Hepatocyte (in vitro differentiated cells): ENCODE measurements around the gene CMTM6. TPM values are rescaled to one million over a fixed set of nuclear protein-coding genes. Genes with fewer than 3 reads are reported as not detected.

Source experiments
- DNase-seq: peaks from one replicate; pipeline ENCODE4 v3.0.0-alpha.2; 2016; ENCODE audit warnings: low spot score
- H2AFZ ChIP-seq: fragments of 200-600 bp; sonication (generic); 2 replicates; pipeline ENCODE4 v1.6.0; 2016; ENCODE audit warnings: antibody characterized with exemption, mild to moderate bottlenecking
- H3K27ac ChIP-seq: fragments of 200-600 bp; sonication (generic); 2 replicates; pipeline ENCODE4 v1.5.1; 2016; ENCODE audit warnings: mild to moderate bottlenecking
- H3K27me3 ChIP-seq: fragments of 200-600 bp; sonication (generic); 2 replicates; pipeline ENCODE4 v1.6.1; 2016
- H3K36me3 ChIP-seq: fragments of 200-600 bp; sonication (generic); replicated peaks from 2 replicates; pipeline ENCODE4 v1.5.1; 2016; ENCODE audit warnings: low read depth; ENCODE audit not compliant: insufficient read depth
- H3K4me1 ChIP-seq: fragments of 200-600 bp; sonication (generic); 2 replicates; pipeline ENCODE4 v1.5.1; 2016; ENCODE audit warnings: mild to moderate bottlenecking, moderate library complexity; ENCODE audit not compliant: insufficient read depth
- H3K4me2 ChIP-seq: fragments of 200-600 bp; sonication (generic); 2 replicates; pipeline ENCODE4 v1.6.0; 2016
- H3K4me3 ChIP-seq: fragments of 200-600 bp; sonication (generic); 2 replicates; pipeline ENCODE4 v1.5.1; 2016; ENCODE audit warnings: mild to moderate bottlenecking
- H3K79me2 ChIP-seq: fragments of 200-600 bp; sonication (generic); 2 replicates; pipeline ENCODE4 v1.6.0; 2017; ENCODE audit warnings: mild to moderate bottlenecking
- H3K9me2 ChIP-seq: fragments of 200-600 bp; sonication (generic); replicated peaks from 2 replicates; pipeline ENCODE4 v1.6.0; 2017; ENCODE audit warnings: mild to moderate bottlenecking; ENCODE audit not compliant: insufficient read depth
- H3K9me3 ChIP-seq: fragments of 200-600 bp; sonication (generic); 2 replicates; pipeline ENCODE4 v1.5.1; 2016; ENCODE audit warnings: low read depth, mild to moderate bottlenecking
- H4K20me1 ChIP-seq: fragments of 200-600 bp; sonication (generic); 2 replicates; pipeline ENCODE4 v1.6.0; 2016; ENCODE audit warnings: mild to moderate bottlenecking; ENCODE audit not compliant: insufficient read depth, poor library complexity, severe bottlenecking
- CTCF ChIP-seq: fragments of 200-600 bp; sonication (generic); IDR thresholded peaks from 2 replicates; pipeline ENCODE4 v1.5.1; 2016; ENCODE audit warnings: antibody characterized with exemption, mild to moderate bottlenecking; ENCODE audit not compliant: poor library complexity
- EZH2 ChIP-seq: fragments of 200-600 bp; sonication (generic); IDR thresholded peaks from 2 replicates; pipeline ENCODE4 v1.6.1; 2016; ENCODE audit warnings: antibody characterized with exemption, mild to moderate bottlenecking, borderline replicate concordance
- EZH2phosphoT487 ChIP-seq: fragments of 200-600 bp; sonication (generic); IDR thresholded peaks from one replicate; pipeline ENCODE4 v1.6.1; 2018; ENCODE audit warnings: antibody characterized with exemption, mild to moderate bottlenecking, low read depth, moderate library complexity; ENCODE audit not compliant: unreplicated experiment, severe bottlenecking
- whole genome bisulfite sequencing: methylation state at CpG from one replicate; pipeline ENCODE4 v1.1.6; 2016; ENCODE audit warnings: low lambda C conversion rate; ENCODE audit errors: missing lambda C conversion rate; 5-methylcytosine and 5-hydroxymethylcytosine counted together
- polyA plus RNA-seq: library from polyadenylated mRNA; unstranded; fragments of >200 nt; fragmentation: Nextera tagmentation; extraction: Ambion mirVana; gene quantifications from 2 replicates; pipeline ENCODE4 v1.2.1, GENCODE V29; 2016
- total RNA-seq: library from RNA; depleted of rRNA; stranded (reverse); fragments of >200 nt; gene quantifications from 2 replicates; pipeline ENCODE4 v1.2.3, GENCODE V29; 2014

CMTM6 gene
- 125 and 133 TPM in 2 replicates for total RNA-seq
- polyA plus RNA-seq: 82.7 TPM in 2 replicates

GRCh38 chr3:32502118-32502945, at the start of gene CMTM6:
CMTM6 (minus strand) TSS chr3:32502852; CDS start chr3:32502745, 107 bp downstream.
- H4K20me1 ChIP-seq: no peaks in the 10 kb centered on the region
- DNase-seq: peak; percentile 92
- H3K9me2 ChIP-seq: no peaks in the 10 kb centered on the region
- H3K27me3 ChIP-seq: no peaks in the 10 kb centered on the region
- TF ChIP-seq EZH2phosphoT487: no peak
- no peak for TF ChIP-seq EZH2
- no peak for TF ChIP-seq CTCF
- H2AFZ ChIP-seq: peak within 1 kb of the TSS; percentile 51
- peak within 1 kb of the TSS; percentile 77 for H3K4me2 ChIP-seq
- H3K9me3 ChIP-seq: no peaks in the 10 kb centered on the region
- H3K27ac ChIP-seq: peak within 1 kb of the TSS; percentile 97
- H3K36me3 ChIP-seq: no peaks in the 10 kb centered on the region
- H3K79me2 ChIP-seq: peaks cover 43% of the 10 kb centered on the region
- H3K4me3 ChIP-seq: peak within 1 kb of the TSS; percentile 63
- under 1% methylated on average over 35 of the region's 61 CpGs for WGBS
- peaks cover 9% of the 10 kb centered on the region for H3K4me1 ChIP-seq

GRCh38 chr3:32552013-32552412, 49.4 kb upstream of the CMTM6 start:
- Histone ChIP-seq H3K9me2 (no peaks in the 10 kb centered on the region), H3K79me2 (peaks cover 99% of the 10 kb centered on the region), H3K27me3 (no peaks in the 10 kb centered on the region), H3K27ac (no peak overlapping the region), H3K4me2 (no peak overlapping the region), H3K9me3 (no peaks in the 10 kb centered on the region), H2AFZ (no peak overlapping the region), H3K36me3 (no peaks in the 10 kb centered on the region), H4K20me1 (peaks cover 34% of the 10 kb centered on the region), H3K4me3 (no peak overlapping the region), H3K4me1 (no peaks in the 10 kb centered on the region)
- WGBS: 80% methylated on average over 1 of the region's 1 CpG
- DNase-seq: no peak
- TF ChIP-seq EZH2phosphoT487 (no peak), CTCF (no peak), EZH2 (no peak)

- H3K9me2 ChIP-seq: no peaks in the 10 kb centered on the region
- H3K4me2 ChIP-seq: no peak overlapping the region
- H3K4me1 ChIP-seq: no peaks in the 10 kb centered on the region
- H3K27me3 ChIP-seq: no peaks in the 10 kb centered on the region
- H3K9me3 ChIP-seq: no peaks in the 10 kb centered on the region
- TF ChIP-seq CTCF: no peak
- no peak for TF ChIP-seq EZH2phosphoT487
- TF ChIP-seq EZH2: no peak
- no peak overlapping the region for H3K27ac ChIP-seq
- H3K36me3 ChIP-seq: no peaks in the 10 kb centered on the region
- peaks cover 30% of the 10 kb centered on the region for H4K20me1 ChIP-seq
- no peak overlapping the region for H2AFZ ChIP-seq
- no peak overlapping the region for H3K4me3 ChIP-seq
- no peak for DNase-seq
- H3K79me2 ChIP-seq: peaks cover 99% of the 10 kb centered on the region
These were observed 48.8 kb upstream of the CMTM6 start for GRCh38 chr3:32551496-32551895.
